Activated naive CD8-positive, alpha-beta T cell treated with anti-CD3 and anti-CD28 coated beads, Interleukin-2, amount 50 U/mL, for 24 hours (primary cell): ENCODE measurements around the gene CD300LG.
"Not testable (repeated sequence)": the region's sequence is repeated elsewhere in the genome, so short reads cannot be mapped to it uniquely, and the experiment has no call there.

Source experiments
- ATAC-seq: fragments of 150-1000 bp; cut with Tn5 transposase; one replicate; pipeline ENCODE4 v1.10.0; 2021
- DNase-seq: peaks from one replicate; pipeline ENCODE4 v3.0.0; 2021
- H3K27ac Mint-ChIP-seq: one replicate; pipeline ENCODE4 v1.8.0; 2021; ENCODE audit warnings: mild to moderate bottlenecking, mixed read lengths
- H3K27me3 Mint-ChIP-seq: one replicate; pipeline ENCODE4 v1.8.0; 2021; ENCODE audit warnings: mixed read lengths
- H3K36me3 Mint-ChIP-seq: one replicate; pipeline ENCODE4 v1.8.0; 2021; ENCODE audit warnings: low read depth, mixed read lengths
- H3K4me1 Mint-ChIP-seq: one replicate; pipeline ENCODE4 v1.8.0; 2021; ENCODE audit warnings: mixed read lengths
- H3K4me3 Mint-ChIP-seq: one replicate; pipeline ENCODE4 v1.8.0; 2021; ENCODE audit warnings: mild to moderate bottlenecking, moderate library complexity, mixed read lengths
- H3K9me3 Mint-ChIP-seq: one replicate; pipeline ENCODE4 v1.8.0; 2021; ENCODE audit warnings: mixed read lengths

Gene CD300LG

GRCh38 chr17:43846963-43847371, at the start of gene CD300LG:
CD300LG (plus strand) TSS chr17:43847176; CDS start chr17:43847217, 41 bp downstream.
- no peaks in the 10 kb centered on the region for H3K9me3 Mint-ChIP-seq
- no peak within 1 kb of the TSS for H3K4me3 Mint-ChIP-seq
- no peaks in the 10 kb centered on the region for H3K36me3 Mint-ChIP-seq
- DNase-seq (no peak), ATAC-seq (no peak)
- no peak within 1 kb of the TSS for H3K27ac Mint-ChIP-seq
- H3K4me1 Mint-ChIP-seq: no peaks in the 10 kb centered on the region
- H3K27me3 Mint-ChIP-seq: peaks cover 15% of the 10 kb centered on the region

- H3K9me3 Mint-ChIP-seq, H3K36me3 Mint-ChIP-seq, H3K4me3 Mint-ChIP-seq, ATAC-seq, H3K4me1 Mint-ChIP-seq, H3K27ac Mint-ChIP-seq, DNase-seq: not testable (repeated sequence)
- peaks cover 21% of the 10 kb centered on the region for H3K27me3 Mint-ChIP-seq
Observed at GRCh38 chr17:43798024-43798423, 49.0 kb upstream of the CD300LG start.

- Mint-ChIP-seq H3K36me3 (no peaks in the 10 kb centered on the region), H3K4me3 (no peak overlapping the region), H3K9me3 (no peaks in the 10 kb centered on the region), H3K4me1 (no peaks in the 10 kb centered on the region), H3K27ac (no peak overlapping the region), H3K27me3 (peaks cover 26% of the 10 kb centered on the region)
- ATAC-seq (no peak), DNase-seq (no peak)
Observed at GRCh38 chr17:43799047-43799446, 47.9 kb upstream of the CD300LG start.

- peaks cover 35% of the 10 kb centered on the region for H3K27me3 Mint-ChIP-seq
- H3K27ac Mint-ChIP-seq: no peak overlapping the region
- no peaks in the 10 kb centered on the region for H3K9me3 Mint-ChIP-seq
- H3K4me3 Mint-ChIP-seq: no peak overlapping the region
- H3K4me1 Mint-ChIP-seq: no peaks in the 10 kb centered on the region
- DNase-seq (no peak), ATAC-seq (no peak)
- H3K36me3 Mint-ChIP-seq: no peaks in the 10 kb centered on the region
Observed at GRCh38 chr17:43800736-43801135, 46.2 kb upstream of the CD300LG start.

DNA sequence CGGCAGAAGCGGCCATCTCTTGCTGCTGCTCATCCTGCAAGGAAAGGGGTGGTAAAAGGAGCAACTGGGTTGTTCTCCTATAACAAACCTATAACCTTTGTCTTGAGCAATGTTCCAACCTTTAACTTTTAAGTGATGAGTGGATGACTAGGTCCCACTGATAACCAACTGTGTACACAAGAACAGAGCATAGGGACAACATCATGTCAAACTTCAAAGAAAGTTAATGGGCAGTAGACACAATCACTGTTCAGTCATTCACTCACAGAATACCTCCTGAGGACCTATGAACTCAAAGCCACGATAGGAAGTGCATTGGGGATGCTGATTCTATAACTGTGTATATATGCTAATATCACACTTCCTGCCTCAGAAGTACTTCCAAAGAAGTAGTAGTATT, 45.1 kb upstream of the CD300LG start:
- no peak overlapping the region for H3K4me3 Mint-ChIP-seq
- DNase-seq (no peak), ATAC-seq (no peak)
- H3K36me3 Mint-ChIP-seq: no peaks in the 10 kb centered on the region
- peaks cover 27% of the 10 kb centered on the region for H3K27me3 Mint-ChIP-seq
- no peaks in the 10 kb centered on the region for H3K4me1 Mint-ChIP-seq
- no peak overlapping the region for H3K27ac Mint-ChIP-seq
- H3K9me3 Mint-ChIP-seq: no peaks in the 10 kb centered on the region

- Mint-ChIP-seq H3K4me3 (no peak overlapping the region), H3K9me3 (no peaks in the 10 kb centered on the region), H3K36me3 (no peaks in the 10 kb centered on the region), H3K27ac (no peak overlapping the region), H3K4me1 (no peaks in the 10 kb centered on the region), H3K27me3 (peaks cover 23% of the 10 kb centered on the region)
- ATAC-seq: no peak
- DNase-seq: no peak
Observed at GRCh38 chr17:43803758-43804157, 43.2 kb upstream of the CD300LG start.

GRCh38 chr17:43805117-43805516, 41.9 kb upstream of the CD300LG start:
- no peak overlapping the region for H3K4me3 Mint-ChIP-seq
- no peaks in the 10 kb centered on the region for H3K4me1 Mint-ChIP-seq
- peaks cover 20% of the 10 kb centered on the region for H3K27me3 Mint-ChIP-seq
- ATAC-seq: no peak
- H3K9me3 Mint-ChIP-seq: no peaks in the 10 kb centered on the region
- no peak for DNase-seq
- no peaks in the 10 kb centered on the region for H3K36me3 Mint-ChIP-seq
- no peak overlapping the region for H3K27ac Mint-ChIP-seq

DNA sequence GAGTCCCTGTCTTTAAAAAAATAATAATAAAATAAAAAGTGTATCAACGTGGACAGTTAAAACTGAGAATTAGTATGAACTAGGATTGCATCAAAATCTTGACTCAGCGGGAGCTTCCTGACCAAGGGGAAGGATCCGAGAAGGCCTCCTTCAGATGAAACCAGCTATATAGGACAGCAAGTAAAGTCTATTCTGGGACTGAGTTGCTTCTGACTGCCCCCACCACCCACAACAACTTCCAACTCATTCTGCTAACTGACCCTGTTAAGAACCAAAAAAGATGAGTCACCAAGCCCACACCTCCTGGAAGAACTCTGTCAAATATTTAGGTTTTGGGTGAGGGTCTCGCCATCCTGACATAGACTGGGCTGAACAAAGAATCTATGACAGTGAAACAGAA, 38.9 kb upstream of the CD300LG start:
- Mint-ChIP-seq H3K27ac (no peak overlapping the region), H3K4me1 (no peaks in the 10 kb centered on the region), H3K27me3 (peaks cover 22% of the 10 kb centered on the region), H3K9me3 (no peaks in the 10 kb centered on the region), H3K36me3 (no peaks in the 10 kb centered on the region), H3K4me3 (no peak overlapping the region)
- DNase-seq: no peak
- no peak for ATAC-seq

DNA sequence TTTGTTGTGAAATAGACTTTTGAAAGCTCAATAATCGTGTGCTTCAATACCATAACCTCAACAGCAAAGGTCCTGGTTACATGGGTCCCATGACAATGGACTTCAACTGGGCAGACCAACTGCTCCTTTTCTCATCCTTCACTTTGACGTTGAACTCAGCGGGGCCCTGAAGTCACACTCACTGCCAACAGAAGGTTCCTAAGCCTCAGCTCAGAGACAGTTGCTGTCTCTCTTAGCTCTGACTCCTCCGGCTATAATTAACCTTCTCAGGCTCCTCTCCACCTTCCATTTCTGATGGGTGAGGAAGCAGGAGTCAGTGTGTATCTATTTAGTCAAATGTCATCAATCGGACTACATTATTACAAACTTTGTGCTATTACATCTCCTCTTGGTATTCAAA, 37.9 kb upstream of the CD300LG start:
- H3K36me3 Mint-ChIP-seq: no peaks in the 10 kb centered on the region
- no peak overlapping the region for H3K4me3 Mint-ChIP-seq
- no peaks in the 10 kb centered on the region for H3K9me3 Mint-ChIP-seq
- H3K27me3 Mint-ChIP-seq: peaks cover 19% of the 10 kb centered on the region
- H3K27ac Mint-ChIP-seq: no peak overlapping the region
- no peaks in the 10 kb centered on the region for H3K4me1 Mint-ChIP-seq
- DNase-seq (no peak), ATAC-seq (no peak)

DNA sequence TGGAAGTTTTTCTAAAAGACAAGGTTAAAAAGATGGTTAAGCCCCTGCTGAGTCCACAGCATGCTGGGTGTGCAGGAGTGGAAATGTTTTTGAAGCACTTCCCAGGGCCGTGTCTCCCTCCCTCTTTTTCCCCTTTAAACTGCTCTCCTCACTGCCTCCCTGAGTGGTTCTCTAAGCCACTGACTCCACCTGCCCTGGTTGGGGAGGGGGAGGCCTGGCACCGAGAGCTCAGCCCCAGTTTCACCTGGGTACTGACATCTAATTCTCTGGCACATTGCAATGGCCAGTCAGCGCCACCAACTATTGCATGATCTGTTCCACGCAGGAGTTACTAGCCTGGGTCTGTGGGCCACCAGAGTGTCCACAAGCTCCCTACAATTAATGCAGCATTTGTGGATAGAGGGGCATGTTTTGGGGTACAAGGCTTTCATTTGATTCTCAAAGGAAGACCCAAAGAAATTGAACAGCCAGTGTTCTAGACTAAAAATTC, 36.7 kb upstream of the CD300LG start:
- no peaks in the 10 kb centered on the region for H3K4me1 Mint-ChIP-seq
- DNase-seq: no peak
- peaks cover 8% of the 10 kb centered on the region for H3K27me3 Mint-ChIP-seq
- H3K27ac Mint-ChIP-seq: no peak overlapping the region
- no peak overlapping the region for H3K4me3 Mint-ChIP-seq
- H3K36me3 Mint-ChIP-seq: no peaks in the 10 kb centered on the region
- no peaks in the 10 kb centered on the region for H3K9me3 Mint-ChIP-seq
- no peak for ATAC-seq

DNA sequence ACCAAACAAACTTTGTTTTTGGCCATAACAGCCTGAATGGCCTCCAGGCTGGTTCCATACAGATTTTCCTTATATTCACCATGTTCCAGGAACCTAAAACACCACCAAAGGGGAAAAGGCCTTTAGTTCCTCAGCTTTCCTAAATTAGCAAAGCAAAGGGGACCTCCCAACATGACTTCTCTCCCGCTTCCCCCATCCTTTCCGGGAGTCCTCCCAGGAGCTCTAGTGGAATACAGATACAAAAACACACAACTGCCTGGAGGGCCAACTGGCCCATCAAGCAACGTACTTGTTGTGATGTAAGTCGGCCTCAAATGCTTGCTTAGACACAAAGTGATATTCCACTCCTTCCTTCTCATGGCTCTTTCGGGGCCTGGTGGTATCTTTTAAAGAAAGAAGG, 36.2 kb upstream of the CD300LG start:
- ATAC-seq (no peak), DNase-seq (no peak)
- Mint-ChIP-seq H3K27ac (no peak overlapping the region), H3K4me1 (no peaks in the 10 kb centered on the region), H3K9me3 (no peaks in the 10 kb centered on the region), H3K36me3 (no peaks in the 10 kb centered on the region), H3K27me3 (peaks cover 8% of the 10 kb centered on the region), H3K4me3 (no peak overlapping the region)

DNA sequence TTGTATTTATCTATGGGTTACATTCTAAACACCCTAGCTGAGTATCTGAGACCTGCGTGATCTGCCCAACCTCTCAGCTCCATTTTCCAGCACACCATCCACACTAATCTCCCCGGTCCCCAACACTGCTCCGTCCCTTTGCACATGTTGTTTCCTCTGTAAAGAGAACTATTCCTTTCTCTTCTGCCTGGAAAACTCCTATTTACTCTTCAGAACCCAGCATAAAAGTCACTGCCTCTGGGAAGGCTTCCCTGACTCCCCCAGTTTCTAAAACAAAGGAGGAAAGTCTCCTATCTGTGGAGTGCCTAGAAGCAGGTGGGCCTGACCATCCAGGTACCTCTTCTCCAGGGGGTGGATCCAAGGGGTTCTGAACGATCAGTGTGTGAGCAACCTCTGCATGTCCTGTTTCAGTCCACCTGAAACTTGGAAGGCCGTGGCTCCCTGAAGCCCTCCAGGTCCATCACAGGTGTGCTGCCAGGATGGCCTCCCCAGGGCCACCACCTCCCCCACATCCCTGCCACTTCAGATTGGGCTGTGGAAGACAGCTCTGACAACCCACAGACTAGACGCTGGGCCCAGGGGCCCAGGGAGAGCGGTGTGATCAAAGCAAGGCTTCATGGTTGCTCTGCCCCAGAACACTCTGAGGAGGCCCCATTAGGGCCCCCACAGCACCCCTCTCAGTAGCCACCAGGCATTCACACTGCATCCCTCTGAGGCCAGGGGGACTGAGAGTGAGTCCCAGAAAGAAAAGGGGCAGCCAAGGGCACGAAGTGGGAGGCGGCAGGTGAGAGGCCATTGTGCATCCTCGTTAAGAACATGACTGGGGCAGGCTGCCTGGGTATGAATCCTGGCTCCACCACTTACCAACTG, 34.3 kb upstream of the CD300LG start:
- peaks cover 6% of the 10 kb centered on the region for H3K27me3 Mint-ChIP-seq
- DNase-seq (no peak), ATAC-seq (no peak)
- H3K4me3 Mint-ChIP-seq: no peak overlapping the region
- H3K4me1 Mint-ChIP-seq: no peaks in the 10 kb centered on the region
- no peak overlapping the region for H3K27ac Mint-ChIP-seq
- no peaks in the 10 kb centered on the region for H3K9me3 Mint-ChIP-seq
- H3K36me3 Mint-ChIP-seq: no peaks in the 10 kb centered on the region

GRCh38 chr17:43813386-43813785, 33.6 kb upstream of the CD300LG start:
- no peaks in the 10 kb centered on the region for H3K4me1 Mint-ChIP-seq
- no peak overlapping the region for H3K27ac Mint-ChIP-seq
- H3K4me3 Mint-ChIP-seq: no peak overlapping the region
- H3K9me3 Mint-ChIP-seq: no peaks in the 10 kb centered on the region
- no peaks in the 10 kb centered on the region for H3K36me3 Mint-ChIP-seq
- ATAC-seq (no peak), DNase-seq (no peak)
- peaks cover 6% of the 10 kb centered on the region for H3K27me3 Mint-ChIP-seq

GRCh38 chr17:43814026-43814425, 33.0 kb upstream of the CD300LG start:
- no peak for ATAC-seq
- Mint-ChIP-seq H3K4me3 (no peak overlapping the region), H3K4me1 (no peaks in the 10 kb centered on the region), H3K36me3 (no peaks in the 10 kb centered on the region), H3K27me3 (peaks cover 6% of the 10 kb centered on the region), H3K9me3 (no peaks in the 10 kb centered on the region), H3K27ac (no peak overlapping the region)
- DNase-seq: no peak

DNA sequence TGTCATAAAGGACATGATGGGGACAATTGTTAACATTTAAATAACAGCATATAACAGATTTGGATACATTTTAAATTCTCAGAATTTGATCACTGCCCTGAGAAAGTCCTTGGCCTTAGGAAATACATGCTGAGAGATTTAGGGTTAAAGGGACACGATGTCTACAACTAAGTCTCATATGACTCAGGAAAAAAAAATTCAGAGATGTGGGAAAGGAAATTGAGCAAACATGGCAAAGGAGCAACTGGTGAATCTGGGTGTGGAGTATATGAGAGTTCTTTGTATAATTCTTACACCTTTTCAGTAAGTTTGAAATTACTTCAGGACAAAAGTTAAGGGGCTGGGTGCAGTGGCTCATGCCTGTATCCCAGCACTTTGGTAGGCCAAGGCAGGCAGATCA, 32.3 kb upstream of the CD300LG start:
- Mint-ChIP-seq H3K4me1 (no peaks in the 10 kb centered on the region), H3K9me3 (no peaks in the 10 kb centered on the region), H3K27ac (no peak overlapping the region), H3K36me3 (no peaks in the 10 kb centered on the region), H3K4me3 (no peak overlapping the region), H3K27me3 (peaks cover 6% of the 10 kb centered on the region)
- ATAC-seq (no peak), DNase-seq (no peak)
